Activated naive CD4-positive, alpha-beta T cell treated with anti-CD3 and anti-CD28 coated beads for 36 hours (primary cell): ENCODE measurements around the gene GHSR. TPM values are rescaled to one million over a fixed set of nuclear protein-coding genes. Genes with fewer than 3 reads are reported as not detected.

ENCODE experiments used
- CTCF ChIA-PET: fragments of 350-600 bp; sonication (Branson Sonifier 250); formaldehyde crosslinking; loops from one replicate; lab custom pipeline; 2021; ENCODE audit warnings: antibody characterized with exemption; lab: Charles Lee
- DNase-seq: peaks from one replicate; pipeline ENCODE4 v3.0.0-alpha.2; 2020
- H3K27ac Mint-ChIP-seq: one replicate; pipeline ENCODE4 v1.8.0; 2021; ENCODE audit warnings: mild to moderate bottlenecking, mixed read lengths
- H3K27me3 Mint-ChIP-seq: one replicate; pipeline ENCODE4 v1.8.0; 2021; ENCODE audit warnings: low read depth, mixed read lengths
- H3K36me3 Mint-ChIP-seq: one replicate; pipeline ENCODE4 v1.8.0; 2021; ENCODE audit warnings: low read depth, mixed read lengths
- H3K4me1 Mint-ChIP-seq: one replicate; pipeline ENCODE4 v1.8.0; 2021; ENCODE audit warnings: low read depth, mixed read lengths
- H3K4me3 Mint-ChIP-seq: one replicate; pipeline ENCODE4 v1.8.0; 2021; ENCODE audit warnings: mild to moderate bottlenecking, moderate library complexity, mixed read lengths
- H3K9me3 Mint-ChIP-seq: one replicate; pipeline ENCODE4 v1.8.0; 2021; ENCODE audit warnings: mixed read lengths
- intact Hi-C: fragments of 100-400 bp; cut with micrococcal nuclease; formaldehyde crosslinking; loops from one replicate; pipeline ENCODE4 v1.15.1; 2023
- total RNA-seq, 2 experiments: library from RNA; stranded (reverse); gene quantifications; one replicate each; pipeline ENCODE4 v1.2.3, GENCODE V29; 2021

GHSR gene
- total RNA-seq, 2 experiments from 2014 or later, result not detected

- Mint-ChIP-seq H3K4me3 (no peak overlapping the region), H3K4me1 (no peaks in the 10 kb centered on the region), H3K27ac (no peak overlapping the region), H3K9me3 (no peaks in the 10 kb centered on the region), H3K36me3 (no peaks in the 10 kb centered on the region), H3K27me3 (peaks cover 12% of the 10 kb centered on the region)
- DNase-seq, result no peak
- CTCF ChIA-PET, result interaction anchor here (1.1 kb wide), 1 partner anchor 376 kb away, joined by 4 read pairs; no protein-coding TSS in a partner anchor
- intact Hi-C loops, result no loop called here
Measured at GRCh38 chr3:172411478-172411947, 36.7 kb downstream of the GHSR start.

GRCh38 chr3:172410702-172411477 is 37.4 kb downstream of the GHSR start:
- Mint-ChIP-seq H3K9me3 (no peaks in the 10 kb centered on the region), H3K4me3 (no peak overlapping the region), H3K27ac (no peak overlapping the region), H3K36me3 (no peaks in the 10 kb centered on the region), H3K4me1 (no peaks in the 10 kb centered on the region), H3K27me3 (peaks cover 9% of the 10 kb centered on the region)
- CTCF ChIA-PET, result interaction anchor here (0.7 to 1.1 kb wide), 2 partner anchors 51 to 375 kb away, joined by 3 to 4 read pairs; no protein-coding TSS in a partner anchor
- DNase-seq, result no peak
- intact Hi-C loops, result no loop called here

GRCh38 chr3:172407872-172408271 is 40.4 kb downstream of the GHSR start:
- no peak overlapping the region for H3K4me3 Mint-ChIP-seq
- intact Hi-C loops, result no loop called here
- H3K9me3 Mint-ChIP-seq, result peaks cover 4% of the 10 kb centered on the region
- no peaks in the 10 kb centered on the region for H3K36me3 Mint-ChIP-seq
- no peak for DNase-seq
- peaks cover 2% of the 10 kb centered on the region for H3K27me3 Mint-ChIP-seq
- H3K4me1 Mint-ChIP-seq, result no peaks in the 10 kb centered on the region
- H3K27ac Mint-ChIP-seq, result no peak overlapping the region
- CTCF ChIA-PET, result interaction anchor here (0.6 to 0.7 kb wide), 2 partner anchors 212 to 261 kb away, joined by 3 to 5 read pairs; no protein-coding TSS in a partner anchor

GRCh38 chr3:172405914-172406313 is 42.3 kb downstream of the GHSR start:
- intact Hi-C loops, result no loop called here
- Mint-ChIP-seq H3K9me3 (peaks cover 11% of the 10 kb centered on the region), H3K4me1 (no peaks in the 10 kb centered on the region), H3K27ac (no peak overlapping the region), H3K27me3 (no peaks in the 10 kb centered on the region), H3K4me3 (no peak overlapping the region), H3K36me3 (peaks cover 10% of the 10 kb centered on the region)
- DNase-seq, result no peak
- CTCF ChIA-PET, result interaction anchor here (0.6 kb wide), 1 partner anchor 55 kb away, joined by 3 read pairs; no protein-coding TSS in a partner anchor

- H3K27me3 Mint-ChIP-seq, result no peaks in the 10 kb centered on the region
- H3K27ac Mint-ChIP-seq, result no peak overlapping the region
- no peak for DNase-seq
- no peaks in the 10 kb centered on the region for H3K4me1 Mint-ChIP-seq
- H3K36me3 Mint-ChIP-seq, result peaks cover 12% of the 10 kb centered on the region
- CTCF ChIA-PET, result no interaction called here
- H3K4me3 Mint-ChIP-seq, result no peak overlapping the region
- H3K9me3 Mint-ChIP-seq, result peaks cover 11% of the 10 kb centered on the region
- intact Hi-C loops, result no loop called here
Measured at GRCh38 chr3:172404237-172404962, 43.9 kb downstream of the GHSR start.

GRCh38 chr3:172402892-172403643 is 45.2 kb downstream of the GHSR start:
- Mint-ChIP-seq H3K9me3 (peaks cover 11% of the 10 kb centered on the region), H3K4me3 (no peak overlapping the region)
- CTCF ChIA-PET, result interaction anchor here (0.6 kb wide), 1 partner anchor 1010 kb away, joined by 6 read pairs; no protein-coding TSS in a partner anchor

GRCh38 chr3:172402090-172402489 is 46.2 kb downstream of the GHSR start:
- intact Hi-C loops, result no loop called here
- no peaks in the 10 kb centered on the region for H3K4me1 Mint-ChIP-seq
- H3K4me3 Mint-ChIP-seq, result no peak overlapping the region
- peaks cover 11% of the 10 kb centered on the region for H3K9me3 Mint-ChIP-seq
- no peak overlapping the region for H3K27ac Mint-ChIP-seq
- no peaks in the 10 kb centered on the region for H3K27me3 Mint-ChIP-seq
- CTCF ChIA-PET, result interaction anchor here (0.6 kb wide), 2 partner anchors 70 to 1009 kb away, joined by 3 to 6 read pairs; no protein-coding TSS in a partner anchor
- DNase-seq, result no peak
- peaks cover 15% of the 10 kb centered on the region for H3K36me3 Mint-ChIP-seq

More at GRCh38 chr3:172402892-172403643, 45.2 kb downstream of the GHSR start:
- Mint-ChIP-seq H3K4me1 (no peaks in the 10 kb centered on the region), H3K36me3 (peaks cover 15% of the 10 kb centered on the region), H3K27me3 (no peaks in the 10 kb centered on the region), H3K27ac (no peak overlapping the region)
- intact Hi-C loops, result no loop called here
- DNase-seq, result no peak

GRCh38 chr3:172398484-172398883 is 49.8 kb downstream of the GHSR start:
- H3K9me3 Mint-ChIP-seq, result peaks cover 6% of the 10 kb centered on the region
- H3K27me3 Mint-ChIP-seq, result no peaks in the 10 kb centered on the region
- no peak overlapping the region for H3K4me3 Mint-ChIP-seq
- CTCF ChIA-PET, result interaction anchor here (1.3 kb wide), 1 partner anchor 275 kb away, joined by 3 read pairs; no protein-coding TSS in a partner anchor
- intact Hi-C loops, result no loop called here
- DNase-seq, result no peak
- peaks cover 33% of the 10 kb centered on the region for H3K36me3 Mint-ChIP-seq
- no peak overlapping the region for H3K27ac Mint-ChIP-seq
- no peaks in the 10 kb centered on the region for H3K4me1 Mint-ChIP-seq

- Mint-ChIP-seq H3K4me1 (no peaks in the 10 kb centered on the region), H3K27me3 (no peaks in the 10 kb centered on the region), H3K9me3 (peaks cover 6% of the 10 kb centered on the region), H3K36me3 (peaks cover 38% of the 10 kb centered on the region), H3K27ac (no peak overlapping the region), H3K4me3 (no peak overlapping the region)
- CTCF ChIA-PET, result interaction anchor here (0.5 to 1.3 kb wide), 3 partner anchors 33 to 276 kb away, joined by 3 to 4 read pairs (median 3); no protein-coding TSS in a partner anchor
- intact Hi-C loops, result no loop called here
- DNase-seq, result no peak
Measured at GRCh38 chr3:172397716-172398405, 50.4 kb downstream of the GHSR start.

- CTCF ChIA-PET, result no interaction called here
- H3K4me1 Mint-ChIP-seq, result no peaks in the 10 kb centered on the region
- H3K27ac Mint-ChIP-seq, result no peak overlapping the region
Measured at GRCh38 chr3:172396400-172396799, 51.9 kb downstream of the GHSR start.

GRCh38 chr3:172394692-172395091 is 53.6 kb downstream of the GHSR start:
- intact Hi-C loops, result no loop called here
- Mint-ChIP-seq H3K36me3 (peaks cover 31% of the 10 kb centered on the region), H3K4me1 (no peaks in the 10 kb centered on the region), H3K27me3 (no peaks in the 10 kb centered on the region), H3K9me3 (no peaks in the 10 kb centered on the region), H3K4me3 (no peak overlapping the region), H3K27ac (no peak overlapping the region)
- CTCF ChIA-PET, result no interaction called here
- DNase-seq, result no peak

More at GRCh38 chr3:172396400-172396799, 51.9 kb downstream of the GHSR start:
- H3K27me3 Mint-ChIP-seq, result no peaks in the 10 kb centered on the region
- DNase-seq, result no peak
- H3K9me3 Mint-ChIP-seq, result peaks cover 1% of the 10 kb centered on the region
- intact Hi-C loops, result no loop called here
- peaks cover 34% of the 10 kb centered on the region for H3K36me3 Mint-ChIP-seq
- no peak overlapping the region for H3K4me3 Mint-ChIP-seq
